Esophagus mucosa (tissue), 1 donor: Measurements from ENCODE around the gene MAP2K5. TPM values are rescaled to one million over a fixed set of nuclear protein-coding genes. Genes with fewer than 3 reads are reported as not detected.
A peak's percentile ranks its signal among the peaks of the same experiment; 100 is the strongest.

ENCODE experiments used
- ATAC-seq: fragments of 200-7000 bp; cut with Tn5 transposase; one replicate; pipeline ENCODE4 v1.9.1; 2020
- total RNA-seq: library from RNA; stranded (reverse); gene quantifications from one replicate; pipeline ENCODE4 v1.2.4, GENCODE V29; 2023
- donor health status: DM: yes; HTN: yes; CAD: no.

MAP2K5 gene
- 14.2 TPM for total RNA-seq

DNA sequence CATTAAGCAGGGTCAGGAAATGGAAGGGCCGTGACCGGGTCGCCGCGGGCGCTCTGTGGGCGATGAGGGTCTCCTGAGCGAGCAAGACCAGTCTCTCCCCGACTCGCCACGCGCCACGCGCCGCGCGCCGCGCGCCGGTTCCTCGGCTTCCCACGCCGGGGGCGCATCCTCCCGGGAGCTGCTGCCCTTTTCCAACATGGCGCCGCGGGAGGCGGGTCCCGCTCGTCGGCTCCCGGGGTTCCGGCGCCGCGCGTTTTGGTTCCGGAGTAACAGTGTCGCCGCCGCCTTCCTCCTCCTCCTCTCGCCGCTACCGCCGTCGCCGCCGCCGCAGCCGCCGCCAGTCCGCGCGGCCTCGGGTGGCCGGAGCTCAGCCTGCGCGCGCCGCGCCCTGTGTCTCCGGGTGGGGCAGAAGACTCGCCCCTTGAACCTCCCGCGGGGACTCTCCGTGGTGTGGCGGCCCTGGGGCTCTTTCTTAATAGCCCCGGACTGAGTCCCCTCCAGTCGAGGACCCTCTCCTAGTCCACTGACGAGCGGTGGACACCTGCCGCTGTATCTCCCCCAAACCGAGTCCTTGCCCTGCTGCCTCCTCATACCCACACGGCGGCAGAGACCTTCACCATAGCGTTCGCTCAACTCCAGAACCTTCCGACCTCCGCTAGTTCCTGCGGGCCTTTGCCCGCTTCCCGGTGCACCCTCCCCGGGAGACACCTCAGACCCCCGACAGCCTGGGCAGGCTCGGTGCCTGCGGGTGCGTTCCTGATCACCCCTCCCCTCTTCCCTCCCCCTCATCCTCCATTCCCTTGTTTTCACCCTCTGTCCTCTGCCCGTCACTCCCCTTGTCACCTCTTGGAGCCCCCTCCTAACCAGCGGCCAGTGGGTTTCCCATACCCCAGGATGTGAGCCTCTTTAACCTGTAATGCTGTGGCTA is at the start of gene MAP2K5:
Gene MAP2K5, plus strand, starts transcription at position 284 of the 928 bp plus-strand sequence. Its CDS starts 633 bp downstream, at position 917.
- ATAC-seq = peak; percentile 71

GRCh38 chr15:67495585-67495984 is 46.9 kb upstream of the MAP2K5 start:
- no peak for ATAC-seq

DNA sequence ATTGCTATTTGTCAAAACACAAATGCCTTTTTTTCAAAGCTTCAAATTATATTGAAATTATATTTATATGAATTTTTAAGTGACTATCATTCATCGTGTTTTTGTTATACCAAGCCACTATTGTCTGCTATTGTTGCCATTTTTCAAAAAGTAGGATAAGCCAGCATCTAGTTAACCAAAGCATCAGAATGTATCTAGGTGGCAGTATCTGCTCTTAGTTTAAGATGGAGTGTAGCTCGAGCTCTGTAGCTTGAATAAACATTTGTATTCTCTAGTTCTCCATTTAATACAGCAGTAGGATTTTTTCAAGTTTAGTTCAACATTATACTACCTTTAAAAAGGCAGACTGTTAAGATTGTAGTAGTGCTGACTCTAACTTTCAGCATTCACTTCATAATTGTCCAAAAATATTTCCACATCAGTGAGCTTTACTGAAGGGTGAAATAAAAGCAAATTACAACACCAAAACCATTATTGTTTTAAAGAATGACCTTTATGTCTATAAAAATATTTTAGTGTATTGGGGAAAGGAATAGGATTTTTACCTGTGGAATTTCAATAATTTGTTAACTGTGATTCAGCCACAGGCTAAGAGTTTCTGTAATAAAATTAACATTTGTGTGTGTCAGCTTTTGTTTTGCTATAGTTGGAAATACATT is 41.2 kb upstream of the MAP2K5 start:
- ATAC-seq = no peak

DNA sequence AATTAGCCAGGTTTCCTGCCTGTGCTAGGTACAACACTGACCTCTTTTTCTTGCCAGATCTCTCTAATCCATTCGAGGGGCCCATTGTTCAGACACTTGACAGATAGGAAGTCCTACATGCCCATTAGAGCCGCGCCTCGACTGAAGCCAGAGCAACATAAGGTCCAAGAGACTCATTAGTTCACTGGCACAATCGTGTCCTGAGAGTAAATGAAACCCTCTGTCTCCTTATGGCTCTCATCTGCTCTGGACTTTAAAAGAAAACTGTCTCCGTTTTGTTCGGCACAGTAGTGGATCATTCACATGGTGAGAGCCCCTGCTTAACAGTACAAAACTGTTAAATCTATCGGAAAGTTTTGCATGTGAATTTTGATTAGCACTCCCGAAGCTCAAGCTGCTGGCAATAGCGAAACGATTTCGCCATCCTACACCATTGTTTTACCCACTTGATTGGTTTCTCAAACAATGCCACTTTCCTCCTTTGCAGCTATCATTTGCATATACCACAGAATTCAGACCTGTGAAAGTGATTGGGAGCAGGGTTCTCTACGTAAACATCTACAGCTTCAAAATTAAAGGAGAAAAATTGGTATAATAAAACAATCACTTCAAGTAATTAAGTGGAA is 40.6 kb upstream of the MAP2K5 start:
- ATAC-seq = no peak

DNA sequence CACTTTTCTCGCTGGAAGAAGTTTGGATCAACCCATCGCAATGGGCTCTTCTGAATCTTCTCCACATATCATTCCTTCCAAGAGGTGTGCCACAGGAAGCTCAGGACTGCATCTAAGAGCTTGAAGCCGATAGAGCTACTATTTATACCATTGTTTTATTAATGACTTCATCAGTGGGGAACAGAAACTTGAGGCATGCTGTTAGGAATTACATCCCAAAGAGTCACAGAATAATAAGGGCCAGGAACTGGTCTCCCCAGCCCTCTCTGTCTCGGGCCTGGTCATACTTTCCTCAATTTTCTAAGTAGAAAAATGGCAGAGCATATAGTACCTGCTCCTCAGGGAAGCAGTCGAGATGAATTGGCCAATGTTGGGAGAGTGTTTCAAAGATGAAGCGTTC is 38.4 kb upstream of the MAP2K5 start:
- no peak for ATAC-seq

GRCh38 chr15:67504796-67505195 is 37.7 kb upstream of the MAP2K5 start:
- no peak for ATAC-seq

DNA sequence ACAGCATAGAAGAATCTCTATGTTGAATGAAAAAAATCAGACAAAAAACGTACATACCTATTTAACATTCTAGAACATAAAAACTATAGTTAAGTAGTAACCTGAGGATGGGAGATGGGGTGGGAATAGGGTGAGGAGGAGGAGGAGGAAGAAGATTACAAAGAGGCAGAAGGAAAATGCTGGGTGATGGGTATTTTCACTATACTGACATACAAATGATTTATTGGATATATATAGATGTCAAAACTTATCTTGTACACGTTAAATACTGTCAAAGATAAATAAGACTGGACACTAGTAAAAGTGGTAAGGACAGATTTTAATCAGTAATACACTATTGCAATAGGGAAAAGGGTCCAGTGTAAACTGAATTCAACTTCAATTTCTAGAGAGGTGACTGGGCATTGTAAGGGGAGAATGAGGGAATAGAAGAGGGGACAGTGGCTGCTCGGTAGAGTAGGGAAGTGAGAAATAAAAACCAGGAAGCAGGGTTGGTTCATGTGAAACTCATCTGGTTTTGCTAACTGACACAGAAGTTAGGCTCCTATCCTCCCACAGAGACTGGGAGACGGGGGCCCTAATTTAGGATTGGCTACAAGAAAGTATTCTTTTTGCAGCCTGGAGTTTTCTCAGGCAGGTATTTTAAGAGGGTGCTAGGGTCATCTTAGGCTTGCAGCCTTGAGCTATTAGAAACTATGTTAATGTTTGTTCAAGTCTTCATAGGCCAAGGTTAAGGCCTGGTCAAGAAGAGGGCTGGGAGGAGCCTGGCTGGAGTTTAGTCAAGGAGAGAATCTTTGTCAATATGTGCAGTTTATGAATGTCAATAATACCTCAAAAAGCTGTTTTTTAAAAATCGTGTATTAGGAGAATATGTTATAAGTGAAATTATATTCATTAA is 36.6 kb upstream of the MAP2K5 start:
- ATAC-seq = no peak

DNA sequence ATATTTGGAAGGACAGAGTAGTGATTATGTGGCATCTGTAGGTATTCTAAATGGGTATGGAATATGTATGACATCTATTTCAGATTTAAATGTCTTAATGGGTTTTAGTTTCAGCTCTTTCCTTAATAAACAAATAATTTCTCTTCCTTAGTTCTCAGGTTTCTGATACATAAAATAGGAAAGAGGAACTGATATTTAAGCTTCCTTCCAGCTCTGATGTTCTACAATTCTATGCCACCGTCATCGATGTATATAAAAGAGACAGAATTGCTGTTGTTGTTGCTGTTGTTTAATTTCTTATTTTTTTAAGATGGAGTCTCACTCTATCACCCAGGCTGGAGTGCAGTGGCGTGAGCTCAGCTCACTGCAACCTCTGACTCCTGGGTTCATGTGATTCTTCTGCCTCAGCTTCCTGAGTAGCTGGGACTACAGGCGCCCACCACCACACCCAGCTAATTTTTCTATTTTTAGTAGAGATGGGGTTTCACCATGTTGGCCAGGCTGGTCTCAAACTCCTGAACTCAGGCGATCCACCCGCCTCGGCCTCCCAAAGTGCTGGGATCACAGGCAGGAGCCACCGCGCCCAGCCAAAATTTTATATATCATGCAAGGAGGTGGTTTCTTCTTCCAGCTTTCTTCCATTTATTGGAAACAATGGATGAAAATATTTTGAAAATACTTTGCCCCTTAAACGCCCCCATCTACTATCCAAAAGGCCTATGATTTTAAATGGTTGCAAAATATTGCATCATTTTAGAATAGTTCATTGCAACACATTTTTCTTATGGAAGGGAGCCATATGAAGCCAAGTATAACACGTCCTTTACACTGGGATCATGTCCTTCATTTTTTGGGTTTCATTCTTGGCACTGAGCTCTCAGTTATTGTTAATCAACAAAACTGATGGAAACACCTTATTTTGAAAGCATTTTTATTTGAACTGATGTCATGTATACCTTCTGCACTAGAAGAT is 35.4 kb upstream of the MAP2K5 start:
- no peak for ATAC-seq

- no peak for ATAC-seq
Measured at GRCh38 chr15:67508407-67508806, 34.1 kb upstream of the MAP2K5 start.

DNA sequence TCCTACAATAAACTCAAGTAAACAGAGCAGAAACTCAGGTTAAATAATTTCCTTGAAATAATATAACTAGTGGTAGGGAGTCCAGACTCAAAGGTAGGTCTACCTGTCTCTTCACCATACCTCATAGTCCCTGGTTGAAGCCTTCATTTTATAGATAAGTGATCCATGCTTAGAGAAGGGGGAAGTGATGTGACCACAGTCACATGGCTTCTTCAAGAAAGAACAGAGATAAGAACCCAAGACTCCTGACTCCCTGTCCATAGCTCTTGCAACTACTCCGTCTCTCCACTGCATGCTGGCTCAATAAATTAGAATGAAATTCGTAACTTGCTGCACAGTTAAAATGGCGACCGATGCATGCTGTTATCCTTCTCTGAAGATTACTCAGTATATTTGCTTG is 32.6 kb upstream of the MAP2K5 start:
- ATAC-seq = no peak

DNA sequence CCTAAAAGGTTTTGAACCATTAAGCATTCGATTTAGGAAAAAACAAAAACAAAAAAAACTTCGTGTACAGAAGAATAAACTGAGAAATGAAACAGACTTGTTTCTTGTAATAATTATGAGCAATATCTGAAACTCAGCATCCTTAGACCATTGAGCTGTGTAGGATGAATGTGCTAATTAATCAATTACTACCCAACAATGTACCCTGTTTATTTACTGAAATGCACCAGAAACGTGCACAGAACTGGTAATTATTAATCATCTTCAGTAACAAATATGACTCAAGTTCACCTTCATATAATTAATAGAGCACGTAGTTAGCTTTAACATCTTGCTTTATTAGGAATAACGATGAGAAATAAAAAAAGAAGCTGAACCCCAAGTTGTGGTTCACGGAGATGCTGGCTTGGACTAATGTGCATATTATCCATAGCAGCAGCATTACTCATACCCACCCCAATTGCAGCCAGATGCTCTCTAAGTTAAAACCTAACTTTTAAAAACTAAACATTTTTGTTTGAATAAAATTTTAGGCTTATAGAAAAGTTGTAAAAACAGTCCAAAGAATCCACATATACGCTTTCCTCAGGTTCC is 31.8 kb upstream of the MAP2K5 start:
- no peak for ATAC-seq

GRCh38 chr15:67511606-67512005 is 30.9 kb upstream of the MAP2K5 start:
- no peak for ATAC-seq

GRCh38 chr15:67512140-67512539 is 30.4 kb upstream of the MAP2K5 start:
- no peak for ATAC-seq

DNA sequence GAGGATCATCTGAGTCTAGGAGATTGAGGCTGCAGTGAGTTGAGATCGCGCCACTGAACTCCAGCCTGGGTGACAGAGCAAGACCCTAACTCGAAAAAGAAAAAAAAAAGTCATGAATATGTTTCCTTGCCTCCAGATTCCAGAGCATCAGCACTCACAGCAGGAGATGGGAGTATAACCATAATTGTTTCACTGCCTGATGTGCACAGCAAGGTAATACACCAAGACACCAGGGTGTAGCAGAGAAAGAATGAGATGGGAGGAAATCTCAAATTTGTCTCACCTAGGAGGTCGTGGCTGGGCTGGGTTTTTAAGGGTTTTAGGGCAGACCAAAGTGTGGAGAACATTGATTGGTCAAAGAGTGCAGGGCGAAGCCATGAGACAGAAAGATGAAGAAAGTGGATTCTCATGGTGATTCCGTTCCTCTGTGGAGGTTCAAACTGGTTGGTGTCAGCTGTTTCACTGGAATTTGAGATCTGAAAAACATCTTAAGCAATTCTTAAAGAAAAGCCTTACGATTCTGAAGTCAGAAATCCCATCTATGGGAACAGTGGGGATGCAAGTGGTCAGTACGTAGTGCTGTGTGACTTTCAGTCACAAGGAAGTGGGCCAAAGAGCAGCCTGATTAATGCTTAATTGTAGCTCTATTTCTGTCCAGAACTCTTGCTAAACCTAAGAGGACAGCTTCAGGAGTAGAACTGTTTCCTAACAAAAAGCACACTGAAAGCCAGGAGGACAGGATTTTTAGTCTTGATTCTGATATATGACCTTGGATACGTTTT is 29.4 kb upstream of the MAP2K5 start:
- no peak for ATAC-seq

DNA sequence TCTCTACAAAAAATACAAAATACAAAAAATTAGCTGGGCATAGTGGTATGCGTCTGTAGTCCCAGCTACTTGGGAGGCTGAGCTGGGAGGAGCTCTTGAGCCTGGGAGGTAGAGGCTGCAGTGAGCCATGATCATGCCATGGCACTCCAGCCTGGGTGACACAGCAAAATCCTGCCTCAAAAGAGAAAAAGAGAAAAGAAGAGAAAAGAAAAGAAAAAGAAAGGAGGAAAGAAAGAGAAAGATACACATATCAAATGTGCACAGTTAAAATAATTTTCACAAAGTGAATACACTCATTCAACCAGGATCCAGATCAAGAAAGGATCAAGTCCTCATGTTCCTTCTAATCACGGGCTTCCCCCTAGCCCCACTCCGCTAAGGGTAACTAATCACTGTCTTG is 27.4 kb upstream of the MAP2K5 start:
- no peak for ATAC-seq

DNA sequence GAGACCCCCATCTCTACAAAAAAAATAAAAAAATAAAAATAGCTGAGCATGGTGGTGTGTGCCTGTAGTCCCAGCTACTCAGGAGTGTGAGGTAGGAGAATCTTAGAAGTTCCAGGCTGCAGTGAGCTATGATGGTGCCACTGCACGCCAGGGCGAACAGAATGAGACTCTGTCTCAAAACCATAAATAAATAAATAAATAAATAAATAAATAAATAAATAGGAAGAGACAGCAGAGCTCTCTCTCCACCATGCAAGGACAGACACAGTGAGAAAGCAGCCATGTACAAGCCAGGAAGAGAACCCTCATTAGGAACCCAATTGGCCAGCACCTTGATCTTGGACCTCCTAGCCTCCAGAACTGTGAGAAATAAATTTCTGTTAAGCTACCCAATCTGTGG is 26.9 kb upstream of the MAP2K5 start:
- no peak for ATAC-seq

GRCh38 chr15:67520321-67521028 is 22.0 kb upstream of the MAP2K5 start:
- ATAC-seq = no peak

- peak; percentile 90 for ATAC-seq
Measured at GRCh38 chr15:67521029-67521782, 21.3 kb upstream of the MAP2K5 start, which contains the start of gene C15orf61. Gene C15orf61 (plus strand): TSS chr15:67521131. CDS start chr15:67521249, 118 bp downstream.
